Left hindlimb (tissue), 1 donor: ENCODE measurements around the gene SKAP1.
"Not testable (repeated sequence)": the region's sequence is repeated elsewhere in the genome, so short reads cannot be mapped to it uniquely, and the experiment has no call there.

Experiments used
- DNase-seq: peaks from one replicate; pipeline ENCODE4 v3.0.0-alpha.2; 2018

The SKAP1 gene

GRCh38 chr17:48240122-48240521 lies 189.9 kb downstream of the SKAP1 start:
- DNase-seq: no peak

- DNase-seq: no peak
These were observed 190.4 kb downstream of the SKAP1 start for GRCh38 chr17:48239603-48239995.

- no peak for DNase-seq
These were observed 190.9 kb downstream of the SKAP1 start for GRCh38 chr17:48238933-48239602.

GRCh38 chr17:48237456-48237855 lies 192.6 kb downstream of the SKAP1 start:
- no peak for DNase-seq

- DNase-seq: no peak
These were observed 193.3 kb downstream of the SKAP1 start for GRCh38 chr17:48236681-48237134.

- no peak for DNase-seq
These were observed 195.1 kb downstream of the SKAP1 start for GRCh38 chr17:48234922-48235321.

GRCh38 chr17:48231995-48232959 lies 197.7 kb downstream of the SKAP1 start:
- DNase-seq: no peak

GRCh38 chr17:48229936-48230335 lies 200.1 kb downstream of the SKAP1 start:
- DNase-seq: no peak

- DNase-seq: no peak
These were observed 201.3 kb downstream of the SKAP1 start for GRCh38 chr17:48228720-48229119.

GRCh38 chr17:48225725-48226567 lies 204.1 kb downstream of the SKAP1 start:
- no peak for DNase-seq

- no peak for DNase-seq
These were observed 206.1 kb downstream of the SKAP1 start for GRCh38 chr17:48223945-48224344.

GRCh38 chr17:48219617-48220016 lies 210.4 kb downstream of the SKAP1 start:
- no peak for DNase-seq

- no peak for DNase-seq
These were observed 214.4 kb downstream of the SKAP1 start for GRCh38 chr17:48215583-48216139.

GRCh38 chr17:48213797-48214196 lies 216.2 kb downstream of the SKAP1 start:
- DNase-seq: no peak

GRCh38 chr17:48211787-48212186 lies 218.2 kb downstream of the SKAP1 start:
- DNase-seq: no peak

GRCh38 chr17:48211011-48211410 lies 219.0 kb downstream of the SKAP1 start:
- no peak for DNase-seq

GRCh38 chr17:48209973-48210372 lies 220.0 kb downstream of the SKAP1 start:
- DNase-seq: no peak

GRCh38 chr17:48207776-48208544 lies 222.1 kb downstream of the SKAP1 start:
- no peak for DNase-seq

GRCh38 chr17:48207036-48207435 lies 223.0 kb downstream of the SKAP1 start:
- not testable (repeated sequence) for DNase-seq

GRCh38 chr17:48202959-48203358 lies 227.1 kb downstream of the SKAP1 start:
- no peak for DNase-seq

- DNase-seq: no peak
These were observed 231.0 kb downstream of the SKAP1 start for GRCh38 chr17:48198950-48199541.
